HG02870 (cell line): Measurements from ENCODE around the gene CLCN2.

Source experiments
- ATAC-seq: cut with Tn5 transposase; IDR thresholded peaks from one replicate; pipeline ENCODE4 v1.9.1; 2021; ENCODE audit warnings: mild to moderate bottlenecking, moderate library complexity; ENCODE audit not compliant: unreplicated experiment

The CLCN2 gene

DNA sequence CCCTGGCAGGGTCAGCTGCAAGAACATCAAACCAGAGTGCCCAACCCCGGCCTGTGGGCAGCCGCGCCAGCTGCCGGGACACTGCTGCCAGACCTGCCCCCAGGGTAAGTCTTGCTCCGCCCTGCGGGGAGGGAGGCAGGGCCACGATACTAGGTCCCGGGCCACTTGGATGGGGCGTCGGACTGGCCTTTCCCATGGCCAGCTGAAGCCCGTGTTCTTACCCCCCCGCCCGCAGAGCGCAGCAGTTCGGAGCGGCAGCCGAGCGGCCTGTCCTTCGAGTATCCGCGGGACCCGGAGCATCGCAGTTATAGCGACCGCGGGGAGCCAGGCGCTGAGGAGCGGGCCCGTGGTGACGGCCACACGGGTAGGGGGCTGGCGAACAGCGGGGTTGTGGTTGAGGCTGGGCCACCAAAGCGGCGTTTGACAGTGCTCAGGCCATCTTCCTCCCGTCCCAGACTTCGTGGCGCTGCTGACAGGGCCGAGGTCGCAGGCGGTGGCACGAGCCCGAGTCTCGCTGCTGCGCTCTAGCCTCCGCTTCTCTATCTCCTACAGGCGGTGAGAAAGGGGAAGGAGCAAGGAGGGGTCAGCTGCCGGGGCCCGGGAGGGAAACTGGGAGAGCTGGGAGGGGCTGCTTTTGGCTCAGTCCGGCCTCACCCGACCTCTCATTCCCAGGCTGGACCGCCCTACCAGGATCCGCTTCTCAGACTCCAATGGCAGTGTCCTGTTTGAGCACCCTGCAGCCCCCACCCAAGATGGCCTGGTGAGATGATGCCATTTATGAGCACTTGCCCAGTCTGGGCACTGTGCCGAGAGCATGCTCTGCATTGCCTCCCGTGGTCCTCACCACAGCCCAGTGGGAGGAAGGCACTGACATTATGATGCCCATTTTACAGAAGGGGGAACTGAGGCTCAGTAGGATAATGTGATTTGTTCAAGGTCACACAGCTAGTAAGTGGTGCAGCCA lies 20.1 kb upstream of the CLCN2 start:
- no peak for ATAC-seq

- no peak for ATAC-seq
Observed at GRCh38 chr3:184380627-184381260, 19.3 kb upstream of the CLCN2 start.

DNA sequence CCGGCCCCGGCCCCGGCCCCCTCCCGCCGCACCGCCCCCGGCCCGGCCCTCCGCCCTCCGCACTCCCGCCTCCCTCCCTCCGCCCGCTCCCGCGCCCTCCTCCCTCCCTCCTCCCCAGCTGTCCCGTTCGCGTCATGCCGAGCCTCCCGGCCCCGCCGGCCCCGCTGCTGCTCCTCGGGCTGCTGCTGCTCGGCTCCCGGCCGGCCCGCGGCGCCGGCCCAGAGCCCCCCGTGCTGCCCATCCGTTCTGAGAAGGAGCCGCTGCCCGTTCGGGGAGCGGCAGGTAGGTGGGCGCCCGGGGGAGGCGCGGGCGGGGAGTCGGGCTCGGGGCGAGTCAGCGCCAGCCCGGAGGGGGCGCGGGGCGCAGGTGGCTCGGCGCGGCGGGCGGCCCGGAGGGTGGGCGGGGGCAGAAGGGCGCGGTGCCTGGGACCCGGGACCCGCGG lies 18.8 kb upstream of the CLCN2 start:
- no peak for ATAC-seq

GRCh38 chr3:184379358-184380184 lies 18.2 kb upstream of the CLCN2 start, which contains the start of gene CHRD:
CHRD (plus strand) TSS chr3:184380054; CDS start chr3:184380319, 265 bp downstream.
- no peak for ATAC-seq

DNA sequence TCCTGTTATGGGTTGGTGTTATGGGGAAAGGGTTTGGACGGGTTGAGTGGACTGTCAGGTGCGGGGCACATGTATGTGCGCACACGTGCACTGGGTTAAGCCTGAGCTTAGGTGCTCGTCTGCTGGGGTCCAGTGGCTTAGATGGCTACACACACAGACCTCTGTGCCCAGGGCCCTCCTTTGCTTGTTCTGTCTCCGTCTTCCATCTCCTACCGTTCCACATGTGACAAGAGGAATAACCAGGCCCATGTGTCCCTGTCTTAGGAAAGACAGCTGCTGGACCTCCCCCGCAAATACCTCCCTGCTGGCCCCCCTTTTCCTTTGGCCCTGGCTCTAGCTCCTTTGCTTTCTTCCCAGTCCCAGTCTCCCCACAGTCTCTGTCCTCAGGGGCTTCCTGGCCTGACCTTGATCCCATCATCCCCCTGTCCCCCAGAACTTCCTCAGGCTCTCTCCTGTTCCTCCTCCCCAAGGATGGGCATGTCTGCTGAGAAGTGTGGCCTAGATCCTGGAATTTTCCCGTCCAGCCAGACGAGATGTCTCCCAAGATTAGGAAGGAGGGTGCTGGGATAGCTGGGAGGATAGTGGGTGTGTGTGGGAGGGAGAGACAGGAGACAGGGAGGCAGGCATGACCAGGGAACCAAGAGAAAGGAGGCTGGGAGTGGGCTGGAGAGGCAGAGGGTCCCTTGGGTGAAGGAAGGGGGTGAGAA lies 17.4 kb upstream of the CLCN2 start:
- ATAC-seq: no peak

DNA sequence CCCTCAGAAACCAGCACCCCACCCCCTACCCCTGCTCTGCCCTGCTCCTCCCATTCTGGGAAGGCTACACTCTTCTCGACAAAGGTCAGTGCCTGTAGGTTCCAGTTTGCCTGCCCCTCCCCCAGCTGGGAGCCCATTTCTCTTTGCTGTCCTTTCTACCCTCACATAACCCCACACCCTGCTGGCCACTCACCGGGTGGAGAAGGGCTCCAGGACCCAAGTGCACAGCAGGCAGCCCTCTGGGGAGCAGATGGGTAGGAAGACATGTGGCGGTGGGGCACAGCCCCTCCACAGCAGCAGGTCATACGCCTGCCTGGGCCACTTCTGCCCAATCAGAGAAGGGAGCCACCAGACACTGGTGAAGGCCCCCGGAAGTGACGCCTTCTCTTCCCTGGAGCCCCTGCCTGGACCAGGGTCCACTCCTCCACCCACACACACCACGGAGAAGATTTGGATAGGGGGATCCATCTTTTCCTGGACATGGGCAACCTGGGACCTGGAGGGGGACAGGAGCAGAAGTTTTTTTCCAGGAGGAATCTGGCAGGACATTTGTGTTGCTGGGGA lies 16.6 kb upstream of the CLCN2 start, which contains the start of gene THPO:
Gene THPO, minus strand, starts transcription at position 326 of the 564 bp plus-strand sequence. CDS start 1,948 bp downstream, outside the sequence.
- no peak for ATAC-seq

DNA sequence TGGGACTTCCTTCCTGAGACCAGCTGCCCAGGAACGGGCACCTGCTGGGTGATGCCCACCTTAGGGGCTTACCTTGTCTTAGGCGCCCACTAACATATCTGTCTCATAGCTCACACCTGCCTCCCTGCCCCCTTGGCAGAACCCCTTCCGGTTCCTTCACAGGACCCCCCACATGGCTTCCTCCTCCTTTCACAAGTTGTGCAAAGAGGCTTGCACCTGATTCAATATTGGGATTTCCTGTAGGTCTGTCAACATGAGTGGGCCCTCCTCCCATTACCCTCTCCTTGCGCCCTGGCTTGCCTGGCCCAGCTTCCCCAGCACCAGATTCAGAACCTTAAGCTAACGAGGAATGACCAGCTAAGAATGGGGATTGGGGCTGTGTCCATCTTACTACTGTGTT lies 16.0 kb upstream of the CLCN2 start:
- no peak for ATAC-seq

- no peak for ATAC-seq
Observed at GRCh38 chr3:184375747-184376461, 14.5 kb upstream of the CLCN2 start.

GRCh38 chr3:184373422-184373821 lies 12.0 kb upstream of the CLCN2 start:
- ATAC-seq: no peak

- ATAC-seq: no peak
Observed at GRCh38 chr3:184372911-184373310, 11.5 kb upstream of the CLCN2 start.

- no peak for ATAC-seq
Observed at GRCh38 chr3:184372296-184372821, 11.0 kb upstream of the CLCN2 start.

- no peak for ATAC-seq
Observed at GRCh38 chr3:184371570-184372018, 10.2 kb upstream of the CLCN2 start.

DNA sequence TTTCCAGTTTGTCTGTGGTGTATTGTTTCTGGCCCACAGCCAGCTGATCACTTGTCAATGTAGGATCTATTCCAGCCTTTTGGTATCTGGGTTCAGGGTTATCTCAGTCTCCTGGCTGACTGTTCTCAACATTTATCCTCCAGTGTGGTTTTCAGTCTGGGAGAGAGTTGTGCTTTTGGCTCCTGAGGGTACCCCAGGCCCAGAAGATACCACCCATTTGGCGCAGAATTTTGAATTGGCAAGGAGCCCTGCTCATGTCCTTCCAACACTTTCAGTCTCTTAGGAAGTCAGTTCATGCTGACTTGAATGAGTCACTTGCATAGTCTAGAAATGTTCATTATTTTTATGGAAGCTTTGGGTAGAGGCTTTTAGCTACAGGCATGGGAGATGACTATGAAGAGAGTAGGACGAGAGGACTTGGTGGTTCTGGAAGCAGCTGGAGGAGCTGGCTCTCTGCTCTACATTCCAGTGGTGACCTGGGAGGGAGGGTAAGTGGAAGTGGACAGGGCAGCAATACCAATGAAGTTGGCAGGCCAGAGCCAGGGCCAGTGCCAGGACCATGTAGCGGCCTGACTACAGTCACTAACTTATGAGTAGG lies 7.3 kb upstream of the CLCN2 start:
- no peak for ATAC-seq

GRCh38 chr3:184368116-184368515 lies 6.7 kb upstream of the CLCN2 start:
- ATAC-seq: no peak

GRCh38 chr3:184366619-184367289 lies 5.3 kb upstream of the CLCN2 start:
- ATAC-seq: no peak

DNA sequence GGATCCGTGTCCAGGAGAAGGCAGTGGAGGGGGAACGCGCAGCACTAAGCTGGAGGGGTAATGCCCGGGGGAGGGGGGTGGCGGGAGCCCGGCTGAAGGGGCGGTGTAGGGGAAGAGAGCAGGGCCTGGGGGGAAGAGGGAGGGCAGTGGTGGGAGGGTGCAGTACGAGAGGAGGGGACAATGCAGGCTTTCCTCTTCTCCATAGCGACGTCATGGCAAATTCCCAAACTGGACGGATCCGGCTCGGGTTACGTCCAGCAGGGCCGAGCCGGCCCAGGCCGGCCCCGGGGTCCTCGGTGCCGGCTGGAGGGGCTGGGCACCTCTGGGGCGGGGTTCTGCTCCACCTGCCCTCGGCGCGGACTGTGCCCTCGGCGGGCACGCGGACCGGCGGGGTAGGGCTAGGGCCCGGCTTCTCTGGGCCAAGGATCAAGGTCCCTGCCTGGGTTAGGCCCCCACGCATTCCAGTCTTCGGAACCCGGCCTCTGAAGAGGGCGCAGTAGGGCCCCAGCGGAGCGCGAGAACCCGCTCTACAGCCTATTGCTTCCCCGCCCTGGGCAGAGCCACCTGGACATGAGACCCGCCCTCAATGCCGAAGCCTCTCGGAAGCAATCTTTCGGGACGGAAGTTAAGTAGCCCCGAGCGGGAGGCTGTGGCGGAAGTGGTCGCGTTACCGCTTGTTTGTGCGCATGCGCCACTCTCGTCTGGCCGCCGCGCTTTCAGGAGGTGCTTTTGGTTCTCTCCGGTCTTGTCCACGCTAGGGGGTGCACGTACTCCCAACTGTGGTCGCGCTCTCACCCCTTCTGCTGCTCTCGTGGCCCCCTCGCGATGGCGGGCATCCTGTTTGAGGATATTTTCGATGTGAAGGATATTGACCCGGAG lies 1.5 kb upstream of the CLCN2 start:
- peak; percentile 80 for ATAC-seq
